ENCODE measurements around the gene CERCAM.

CERCAM gene

GRCh38 chr9:128420651-128421481, at the start of gene CERCAM:
CERCAM (plus strand) TSS chr9:128420857; CDS start chr9:128420878, 21 bp downstream.
- peak; percentile 23 for DNase-seq

- no peak for DNase-seq
Measured at GRCh38 chr9:128371630-128372117, 49.0 kb upstream of the CERCAM start.

DNA sequence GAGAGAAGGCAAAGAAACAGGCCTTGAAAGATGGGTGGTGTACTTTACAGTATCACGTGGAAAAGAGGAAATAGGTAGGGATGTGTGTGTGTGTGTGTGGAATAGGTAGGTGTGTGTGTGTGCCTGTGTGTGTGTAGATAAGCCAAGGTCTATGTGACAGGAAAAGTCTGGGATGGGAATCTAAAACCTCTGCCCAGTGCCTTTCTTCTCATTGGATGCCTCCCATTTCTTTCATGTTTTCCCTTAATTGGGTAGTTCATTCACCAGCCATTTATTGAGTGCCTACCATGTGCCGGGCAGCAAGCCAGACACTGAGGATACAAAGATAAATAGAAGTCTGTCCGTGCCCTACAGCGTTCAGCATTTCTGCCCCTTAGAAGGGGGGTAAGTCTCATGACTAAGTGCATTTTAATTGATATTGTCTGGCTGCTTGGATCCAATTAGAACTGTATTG, 48.4 kb upstream of the CERCAM start:
- DNase-seq: no peak

DNA sequence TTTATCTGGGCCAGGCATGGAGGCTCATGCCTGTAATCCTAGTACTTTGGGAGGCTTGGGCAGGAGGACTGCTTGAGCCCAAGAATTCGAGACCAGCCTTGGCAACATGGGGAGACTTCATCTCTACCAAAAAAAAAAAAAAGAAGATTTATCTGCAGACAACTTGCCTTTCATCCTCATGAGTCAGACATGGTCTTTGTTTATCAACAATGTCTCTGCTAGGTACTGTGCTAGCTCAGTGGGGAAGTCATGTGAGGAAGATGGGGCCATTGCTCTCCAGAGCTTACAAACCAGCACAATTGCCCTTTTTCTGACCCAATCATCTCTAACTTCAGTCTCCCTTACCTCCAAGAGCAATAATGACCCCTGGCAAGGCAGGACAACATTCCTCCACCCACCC, 47.9 kb upstream of the CERCAM start:
- DNase-seq: no peak

GRCh38 chr9:128374221-128374675, 46.4 kb upstream of the CERCAM start:
- DNase-seq: no peak

- no peak for DNase-seq
Measured at GRCh38 chr9:128375865-128376264, 44.8 kb upstream of the CERCAM start.

GRCh38 chr9:128382261-128382660, 38.4 kb upstream of the CERCAM start:
- DNase-seq: no peak

GRCh38 chr9:128383007-128383753, 37.5 kb upstream of the CERCAM start:
- DNase-seq: no peak

DNA sequence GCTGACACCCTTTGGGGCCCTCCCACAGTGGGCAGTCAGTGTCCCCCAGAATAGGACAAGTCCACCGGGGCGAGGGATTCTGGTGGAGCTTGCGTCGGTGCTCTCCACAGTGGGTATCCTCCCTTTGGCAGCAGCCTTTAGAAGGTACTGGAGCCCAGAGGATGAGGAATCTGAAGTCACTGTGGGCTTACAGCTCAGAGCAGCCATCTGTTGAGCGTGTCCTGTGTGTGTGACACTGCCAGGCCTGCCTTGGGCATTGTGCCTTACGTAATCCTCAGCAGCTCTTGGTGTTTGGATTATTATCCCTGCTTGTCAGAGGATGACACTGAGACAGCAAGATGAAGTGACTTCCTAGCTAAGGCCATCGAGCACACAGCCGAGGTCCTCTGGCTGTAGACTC, 36.9 kb upstream of the CERCAM start:
- no peak for DNase-seq

GRCh38 chr9:128384801-128385495, 35.7 kb upstream of the CERCAM start:
- DNase-seq: no peak

GRCh38 chr9:128385496-128386460, 34.9 kb upstream of the CERCAM start:
- DNase-seq: no peak

DNA sequence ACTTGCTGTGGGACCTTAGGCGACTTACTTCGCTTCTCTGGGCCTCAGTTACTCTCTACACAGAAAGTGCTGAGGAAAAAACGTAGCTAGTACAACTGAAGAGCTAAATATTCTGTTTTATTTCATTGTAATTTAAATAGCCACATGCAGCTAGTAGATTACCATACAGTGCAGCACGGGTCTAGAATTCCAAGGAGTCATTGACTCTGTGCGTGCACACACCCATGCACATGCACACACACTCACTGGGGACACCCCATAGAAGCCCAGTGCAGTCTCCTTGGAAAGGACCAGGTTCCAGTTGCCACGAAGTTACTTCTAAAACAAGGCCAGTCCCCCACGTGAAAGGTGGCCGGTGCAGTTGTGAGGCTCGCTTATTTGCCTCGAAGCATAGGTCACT, 32.5 kb upstream of the CERCAM start:
- no peak for DNase-seq

DNA sequence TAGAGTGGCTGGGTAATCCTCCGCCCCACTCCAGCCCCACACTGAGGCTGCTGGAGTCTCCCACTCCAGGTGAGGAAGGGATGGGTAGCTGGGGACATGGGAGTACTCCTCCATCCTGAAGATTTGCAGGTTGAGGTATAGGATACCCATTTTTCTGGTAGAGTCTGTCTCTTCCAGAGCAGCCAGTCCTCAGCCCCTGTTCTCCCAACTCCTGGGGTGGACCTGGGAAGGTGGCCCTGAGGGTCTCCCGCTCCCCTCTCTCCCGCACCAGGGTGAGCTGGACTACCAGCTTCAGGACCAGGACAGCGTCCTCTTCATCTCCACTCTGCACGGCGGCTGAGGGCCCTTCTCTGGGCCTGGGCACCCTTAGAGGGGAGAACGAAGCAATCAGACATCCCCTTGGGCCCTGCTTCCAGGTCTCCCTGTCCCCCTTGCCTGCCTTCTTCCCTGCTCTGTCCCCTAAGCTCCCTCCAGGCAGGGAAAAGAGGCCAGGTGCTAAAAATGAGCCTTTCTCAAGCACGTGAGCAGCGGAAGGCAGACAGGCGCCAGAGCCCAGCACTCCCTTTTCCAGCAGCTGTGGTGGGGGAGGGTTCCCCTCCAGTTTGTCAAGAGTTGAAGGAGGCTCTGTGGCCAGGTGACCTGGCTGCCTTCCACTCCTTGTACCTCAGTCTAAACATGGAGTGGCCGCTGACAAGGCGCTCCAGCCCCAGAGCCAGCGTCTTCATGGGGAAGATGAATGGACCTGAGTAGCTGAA, 31.1 kb upstream of the CERCAM start:
- no peak for DNase-seq

DNA sequence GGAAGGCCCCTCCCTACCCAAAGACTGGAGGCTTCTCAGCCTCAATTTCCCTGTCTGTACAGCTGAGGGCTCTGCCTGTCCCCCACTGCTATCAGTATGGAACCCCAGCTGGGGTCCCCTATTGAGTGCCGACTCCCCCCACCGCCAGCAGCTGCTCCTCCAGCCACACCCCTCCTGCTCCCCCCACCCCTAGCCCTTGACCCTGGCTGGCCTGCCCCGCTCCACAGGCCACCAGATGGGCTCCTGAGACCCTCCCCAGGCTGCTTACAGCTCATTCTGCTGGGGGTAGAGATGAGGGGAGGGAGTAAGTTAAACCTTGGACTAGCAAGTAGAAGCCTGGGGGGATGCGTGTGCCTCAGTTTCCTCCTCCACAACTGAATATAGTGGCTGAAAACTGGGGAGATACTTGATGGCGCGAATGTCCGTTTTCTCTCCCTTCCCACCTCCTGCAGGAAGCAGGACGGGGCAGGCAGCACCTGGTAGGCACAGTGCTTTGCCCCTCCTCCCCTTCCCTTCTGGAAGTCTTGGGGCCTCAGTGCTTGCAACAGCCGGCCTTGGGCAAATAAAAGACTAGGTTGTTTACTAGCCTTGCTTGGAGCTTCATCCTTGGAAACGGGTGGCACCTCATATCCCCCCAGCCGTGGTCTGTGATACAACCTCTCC, 30.4 kb upstream of the CERCAM start:
- no peak for DNase-seq

- no peak for DNase-seq
Measured at GRCh38 chr9:128390813-128391711, 29.6 kb upstream of the CERCAM start.

DNA sequence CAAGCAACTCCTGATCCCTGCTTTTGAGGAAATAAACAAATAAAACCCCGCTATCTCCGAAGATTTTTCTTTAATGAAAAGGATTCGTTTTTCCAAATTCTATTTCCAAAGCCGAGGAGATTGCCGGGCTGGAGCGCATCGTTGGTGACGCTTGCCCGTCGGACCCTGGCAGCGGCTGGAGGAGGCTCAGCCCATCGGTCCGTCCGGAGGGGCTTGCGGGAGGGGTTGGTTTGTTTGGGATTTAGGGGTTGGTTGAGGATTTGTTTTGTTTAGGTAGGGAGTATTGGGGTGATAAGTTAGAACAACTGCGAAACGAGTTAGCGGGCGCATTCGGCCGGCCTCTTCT, 28.7 kb upstream of the CERCAM start:
- DNase-seq: no peak

DNA sequence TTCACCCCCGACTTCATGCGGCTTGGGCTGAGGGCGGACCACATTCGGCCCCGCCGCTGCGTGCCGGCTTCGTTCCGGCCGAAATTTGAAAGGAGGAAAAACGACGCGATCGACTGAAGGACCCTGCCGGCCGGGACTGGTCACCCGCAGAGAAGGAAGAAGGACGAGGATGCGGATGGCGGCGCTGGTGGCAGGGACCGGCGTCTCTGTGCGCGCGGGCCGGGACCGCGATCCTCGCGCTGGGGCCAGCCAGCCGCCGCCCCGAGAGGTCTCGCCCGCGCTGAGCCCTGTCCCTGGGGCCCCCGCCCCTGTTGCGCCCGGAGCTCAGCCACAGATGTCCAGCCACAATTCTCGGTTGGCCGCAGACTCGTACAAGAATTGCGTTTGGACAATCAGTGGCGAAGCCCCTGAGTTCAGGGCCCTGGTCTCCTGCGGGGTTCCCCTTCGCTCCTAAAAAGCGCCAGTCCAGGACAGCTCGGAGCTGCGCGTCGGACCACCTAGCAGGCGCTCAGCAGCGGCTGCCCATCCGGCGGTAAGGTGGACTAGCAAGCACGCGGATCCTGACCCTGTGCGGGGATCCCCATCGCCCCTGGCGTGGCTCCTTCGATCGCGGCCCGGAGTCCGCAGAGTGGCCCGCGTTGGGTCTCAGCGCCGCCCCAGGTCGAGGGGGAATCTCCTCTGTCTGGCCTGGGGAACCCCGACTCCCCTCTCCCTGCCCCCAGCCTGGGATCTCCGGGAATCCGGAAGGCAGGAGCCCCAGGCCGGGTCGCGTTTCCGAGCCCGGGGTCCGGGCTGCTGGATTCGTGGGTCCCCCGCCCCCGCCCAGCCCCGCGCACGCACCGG, 28.1 kb upstream of the CERCAM start:
- no peak for DNase-seq

- no peak for DNase-seq
Measured at GRCh38 chr9:128393145-128393775, 27.4 kb upstream of the CERCAM start.
